Endothelial cell of umbilical vein (primary cell): ENCODE measurements around the gene CTBP2.

Experiments used
- EZH2 ChIP-seq: IDR thresholded peaks from 2 replicates; pipeline ENCODE4 v1.6.1; 2012; ENCODE audit warnings: borderline replicate concordance, low read depth, mild to moderate bottlenecking, moderate library complexity, low read length, inconsistent platforms; ENCODE audit not compliant: severe bottlenecking
- GATA2 ChIP-seq: IDR thresholded peaks from 2 replicates; pipeline ENCODE4 v1.7.0; 2011; ENCODE audit warnings: low read depth, mild to moderate bottlenecking, moderate library complexity, mixed read lengths, low read length; ENCODE audit not compliant: insufficient read length, insufficient read depth
- JUN ChIP-seq: IDR thresholded peaks from 2 replicates; pipeline ENCODE4 v1.6.1; 2011; ENCODE audit warnings: borderline replicate concordance, low read depth; ENCODE audit not compliant: insufficient read length, insufficient read depth
- MAX ChIP-seq: IDR thresholded peaks from 2 replicates; pipeline ENCODE4 v1.6.1; 2011; ENCODE audit not compliant: insufficient read depth, insufficient read length
- MYC ChIP-seq: IDR thresholded peaks from one replicate; pipeline ENCODE4 v1.6.1; 2011; ENCODE audit warnings: mild to moderate bottlenecking, low read depth, low read length
- POLR2A ChIP-seq: IDR thresholded peaks from 2 replicates; pipeline ENCODE4 v1.6.1; 2012; ENCODE audit warnings: low read depth, mild to moderate bottlenecking, control low read depth, low read length
- POLR2AphosphoS5 ChIP-seq: IDR thresholded peaks from 2 replicates; pipeline ENCODE4 v1.6.1; 2012; ENCODE audit warnings: low read depth, mild to moderate bottlenecking, control low read depth, low read length, moderate library complexity; ENCODE audit not compliant: insufficient read depth
- TF ChIP-seq, protein P1 (sequence below), 2 donors: IDR thresholded peaks; 1 replicate in 1 of 2; 2 replicates in 1 of 2; pipeline ENCODE4 v1.5.1; 2011; ENCODE audit warnings: low read length in 2 of 2, mild to moderate bottlenecking in 2 of 2, moderate library complexity in 2 of 2, control low read depth in 1 of 2, inconsistent platforms in 1 of 2, low read depth in 1 of 2; ENCODE audit not compliant: insufficient read depth in 1 of 2; ENCODE audit errors: extremely low read depth in 1 of 2

DNA sequence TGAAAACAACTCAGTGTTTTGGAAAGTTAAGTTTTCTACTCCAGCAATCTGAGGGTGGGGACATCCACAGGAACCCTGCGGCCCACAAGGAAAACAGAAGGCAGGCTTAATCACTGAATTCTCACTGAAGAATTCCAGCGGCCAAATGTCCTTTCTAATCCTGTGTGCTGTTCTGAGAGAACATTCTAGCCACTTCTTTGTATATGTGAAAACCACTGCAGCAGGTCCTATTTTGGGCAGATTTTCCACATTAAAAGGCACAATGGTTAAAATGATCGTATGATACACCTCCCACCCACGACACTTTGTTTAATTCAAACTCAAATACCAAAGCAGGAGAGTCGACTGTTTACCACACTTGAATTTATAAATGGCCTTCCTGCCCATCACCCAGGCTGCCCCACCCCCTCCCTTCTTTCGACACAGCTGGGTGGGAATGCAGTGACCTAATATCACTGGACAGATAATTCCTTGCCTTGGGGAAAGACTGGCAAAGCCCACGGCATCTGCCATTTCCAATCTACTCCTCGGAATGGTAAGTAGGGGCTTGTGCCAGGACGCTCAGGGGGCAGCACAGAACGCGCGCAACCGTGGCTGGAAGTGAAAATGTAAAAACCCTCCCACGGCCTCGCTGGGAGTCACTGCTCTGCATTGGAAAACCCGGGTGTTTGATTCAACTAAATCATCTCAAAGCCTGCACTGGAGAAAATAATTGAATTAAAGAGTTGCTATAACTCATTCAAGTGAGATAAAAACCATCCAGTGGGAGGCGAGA, 67.0 kb downstream of the CTBP2 start:
- TF ChIP-seq POLR2A (no peak), EZH2 (no peak), POLR2AphosphoS5 (no peak), JUN (no peak), MYC (no peak), MAX (no peak), GATA2 (no peak)
- TF ChIP-seq, protein P1, sequence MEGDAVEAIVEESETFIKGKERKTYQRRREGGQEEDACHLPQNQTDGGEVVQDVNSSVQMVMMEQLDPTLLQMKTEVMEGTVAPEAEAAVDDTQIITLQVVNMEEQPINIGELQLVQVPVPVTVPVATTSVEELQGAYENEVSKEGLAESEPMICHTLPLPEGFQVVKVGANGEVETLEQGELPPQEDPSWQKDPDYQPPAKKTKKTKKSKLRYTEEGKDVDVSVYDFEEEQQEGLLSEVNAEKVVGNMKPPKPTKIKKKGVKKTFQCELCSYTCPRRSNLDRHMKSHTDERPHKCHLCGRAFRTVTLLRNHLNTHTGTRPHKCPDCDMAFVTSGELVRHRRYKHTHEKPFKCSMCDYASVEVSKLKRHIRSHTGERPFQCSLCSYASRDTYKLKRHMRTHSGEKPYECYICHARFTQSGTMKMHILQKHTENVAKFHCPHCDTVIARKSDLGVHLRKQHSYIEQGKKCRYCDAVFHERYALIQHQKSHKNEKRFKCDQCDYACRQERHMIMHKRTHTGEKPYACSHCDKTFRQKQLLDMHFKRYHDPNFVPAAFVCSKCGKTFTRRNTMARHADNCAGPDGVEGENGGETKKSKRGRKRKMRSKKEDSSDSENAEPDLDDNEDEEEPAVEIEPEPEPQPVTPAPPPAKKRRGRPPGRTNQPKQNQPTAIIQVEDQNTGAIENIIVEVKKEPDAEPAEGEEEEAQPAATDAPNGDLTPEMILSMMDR (IDR thresholded peaks at IDR 0.05; ENCODE audit: extremely low read depth in 1 of 2, insufficient read depth in 1 of 2, low read depth in 1 of 2, low read length in 2 of 2), result no peak
